GM18511 (cell line): ENCODE data around the gene MYL6B.
"Not testable (repeated sequence)": the region's sequence is repeated elsewhere in the genome, so short reads cannot be mapped to it uniquely, and the experiment has no call there.

ENCODE experiments used
- ATAC-seq: cut with Tn5 transposase; IDR thresholded peaks from one replicate; pipeline ENCODE4 v1.9.1; 2021; ENCODE audit warnings: mild to moderate bottlenecking, moderate library complexity; ENCODE audit not compliant: unreplicated experiment

Gene MYL6B

GRCh38 chr12:56151672-56152131 is 685 bp upstream of the MYL6B start:
- peak; percentile 55 for ATAC-seq

- ATAC-seq = no peak
Observed at GRCh38 chr12:56152756-56153677, 630 bp downstream of the MYL6B start.

GRCh38 chr12:56153678-56154065 is 1.3 kb downstream of the MYL6B start:
- ATAC-seq = no peak

GRCh38 chr12:56154246-56154771 is 1.9 kb downstream of the MYL6B start:
- no peak for ATAC-seq

GRCh38 chr12:56154818-56155217 is 2.4 kb downstream of the MYL6B start:
- no peak for ATAC-seq

- ATAC-seq = no peak
Observed at GRCh38 chr12:56155256-56155845, 3.0 kb downstream of the MYL6B start.

- not testable (repeated sequence) for ATAC-seq
Observed at GRCh38 chr12:56156464-56157200, 4.2 kb downstream of the MYL6B start.

GRCh38 chr12:56157201-56158028 is 5.0 kb downstream of the MYL6B start:
- ATAC-seq = peak; percentile 43

GRCh38 chr12:56158029-56158925 is 5.9 kb downstream of the MYL6B start, which contains the start of gene MYL6:
MYL6 (plus strand) TSS chr12:56158359; CDS start chr12:56158402, 43 bp downstream.
- peak; percentile 85 for ATAC-seq

GRCh38 chr12:56158926-56159461 is 6.6 kb downstream of the MYL6B start:
- ATAC-seq = no peak

GRCh38 chr12:56159482-56160192 is 7.2 kb downstream of the MYL6B start:
- ATAC-seq = no peak

GRCh38 chr12:56160193-56160763 is 7.9 kb downstream of the MYL6B start:
- no peak for ATAC-seq

GRCh38 chr12:56160894-56161689 is 8.7 kb downstream of the MYL6B start:
- no peak for ATAC-seq

GRCh38 chr12:56161690-56162351 is 9.4 kb downstream of the MYL6B start:
- ATAC-seq = no peak

- ATAC-seq = no peak
Observed at GRCh38 chr12:56162468-56163290, 10.3 kb downstream of the MYL6B start.
